ENCODE measurements around the gene TEAD2. TPM values are rescaled to one million over a fixed set of nuclear protein-coding genes. Genes with fewer than 3 reads are reported as not detected.
A peak's percentile ranks its signal among the peaks of the same experiment; 100 is the strongest.

The TEAD2 gene
- total and polyA plus RNA-seq, 7 donors, result 9.7 to 24.1 (median 15.0) TPM

- DNase-seq (no peak), ATAC-seq (no peak)
- Histone ChIP-seq H3K4me1 (no peaks in the 10 kb centered on the region), H3K36me3 (ENCODE audit: insufficient read depth in 1 of 2, low read depth in 1 of 2) (no peaks in the 10 kb centered on the region), H3K9me3 (no peaks in the 10 kb centered on the region), H3K27ac (no peak overlapping the region), H3K27me3 (ENCODE audit: insufficient read depth in 3 of 3, low read length in 2 of 3) (peaks cover 0 to under 1% (median 0%) of the 10 kb centered on the region in 3 donors), H3K4me3 (no peak overlapping the region)
- no peak for TF ChIP-seq CTCF (IDR thresholded peaks at IDR 0.05)
- WGBS, 3 donors, result 50 to 53% (median 52%) methylated on average over 5 of the region's 5 CpGs
- intact Hi-C loops (cut with DNase I), result loop anchor here (2.0 kb wide), 2 partner anchors 25 to 49 kb away; no protein-coding TSS in a partner anchor
Observed at GRCh38 chr19:49393881-49394280, 31.7 kb upstream of the TEAD2 start.

GRCh38 chr19:49391581-49392399, 29.6 kb upstream of the TEAD2 start:
- 20 to 24% (median 22%) methylated on average over 13 to 14 of the region's 14 CpGs for WGBS, 3 donors
- peak; percentile 81 for TF ChIP-seq CTCF (IDR thresholded peaks at IDR 0.05)
- no peaks in the 10 kb centered on the region for H3K36me3 ChIP-seq (ENCODE audit: insufficient read depth in 1 of 2, low read depth in 1 of 2)
- DNase-seq (peak; percentile 77 to 88), ATAC-seq (peak; percentile 85 to 88 (median 86))
- peaks cover 0 to 6% (median 5%) of the 10 kb centered on the region in 3 donors for H3K27me3 ChIP-seq (ENCODE audit: insufficient read depth in 3 of 3, low read length in 2 of 3)
- intact Hi-C loops (cut with DNase I), result loop anchor here (1.0 to 2.0 kb wide), 2 partner anchors 51 to 52 kb away; no protein-coding TSS in a partner anchor
- H3K4me1 ChIP-seq, result no peaks in the 10 kb centered on the region
- H3K27ac ChIP-seq, result no peak overlapping the region
- H3K9me3 ChIP-seq, result no peaks in the 10 kb centered on the region
- H3K4me3 ChIP-seq, result no peak overlapping the region

GRCh38 chr19:49390929-49391359, 28.7 kb upstream of the TEAD2 start:
- no peak for DNase-seq
- 26 to 40% (median 37%) methylated on average over 9 of the region's 9 CpGs for WGBS, 3 donors
- no peak for TF ChIP-seq CTCF (IDR thresholded peaks at IDR 0.05)
- intact Hi-C loops (cut with DNase I), result no loop called here
- Histone ChIP-seq H3K27ac (no peak overlapping the region), H3K4me3 (no peak overlapping the region), H3K36me3 (ENCODE audit: insufficient read depth in 1 of 2, low read depth in 1 of 2) (no peaks in the 10 kb centered on the region), H3K9me3 (no peaks in the 10 kb centered on the region), H3K27me3 (ENCODE audit: insufficient read depth in 3 of 3, low read length in 2 of 3) (peaks cover 0 to 6% (median 5%) of the 10 kb centered on the region in 3 donors), H3K4me1 (no peaks in the 10 kb centered on the region)
- no peak for ATAC-seq

- Histone ChIP-seq H3K9me3 (no peaks in the 10 kb centered on the region), H3K27me3 (ENCODE audit: insufficient read depth in 3 of 3, low read length in 2 of 3) (peaks cover 0 to 6% (median 5%) of the 10 kb centered on the region in 3 donors), H3K27ac (no peak overlapping the region), H3K36me3 (ENCODE audit: insufficient read depth in 1 of 2, low read depth in 1 of 2) (no peaks in the 10 kb centered on the region), H3K4me3 (no peak overlapping the region), H3K4me1 (no peaks in the 10 kb centered on the region)
- DNase-seq (no peak), ATAC-seq (no peak)
- intact Hi-C loops (cut with DNase I), result no loop called here
- 39 to 56% (median 43%) methylated on average over 25 to 26 of the region's 26 CpGs for WGBS, 3 donors
- no peak for TF ChIP-seq CTCF (IDR thresholded peaks at IDR 0.05)
Observed at GRCh38 chr19:49390131-49390928, 28.1 kb upstream of the TEAD2 start.

All from psoas muscle (tissue), 8 donors.